ENCODE results near the gene GTF2H4.

GTF2H4 gene

DNA sequence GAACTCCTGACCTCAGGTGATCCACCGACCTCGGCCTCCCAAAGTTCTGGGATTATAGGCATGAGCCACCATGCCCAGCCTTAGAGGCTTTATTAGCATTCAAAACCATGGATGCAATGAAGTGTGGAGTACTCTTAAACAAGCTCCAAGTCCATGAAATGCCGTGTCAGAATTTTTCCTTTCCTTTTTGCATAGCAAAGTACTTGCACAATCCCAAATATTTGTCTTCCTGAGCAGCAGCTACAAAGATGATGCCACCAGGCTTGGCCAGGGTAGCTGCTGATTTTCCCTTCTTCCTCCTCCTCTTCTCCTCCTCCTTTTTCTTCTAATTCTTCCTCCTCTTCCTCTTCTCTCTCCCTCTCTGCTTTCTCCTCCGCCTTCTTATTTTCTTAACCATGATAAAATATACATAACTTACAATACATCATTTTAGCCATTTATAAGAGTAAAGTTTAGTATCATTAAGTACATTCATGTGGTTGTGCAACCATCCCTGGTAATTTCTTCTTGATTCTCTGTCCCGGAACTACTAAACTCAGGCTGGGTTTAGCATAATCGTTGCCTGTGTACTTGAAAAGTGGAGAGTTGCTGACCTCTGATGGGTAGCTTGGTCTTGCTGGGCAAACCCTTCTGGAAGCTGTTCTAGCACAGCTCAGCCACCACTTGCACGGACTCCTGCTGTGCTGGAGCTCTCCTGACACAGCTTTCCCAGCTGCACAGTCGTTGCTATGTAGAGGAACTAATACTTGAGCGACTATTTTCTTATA is 53.1 kb downstream of the GTF2H4 start:
- peak in 1 of 3 experiments; percentile 13 for DNase-seq

DNA sequence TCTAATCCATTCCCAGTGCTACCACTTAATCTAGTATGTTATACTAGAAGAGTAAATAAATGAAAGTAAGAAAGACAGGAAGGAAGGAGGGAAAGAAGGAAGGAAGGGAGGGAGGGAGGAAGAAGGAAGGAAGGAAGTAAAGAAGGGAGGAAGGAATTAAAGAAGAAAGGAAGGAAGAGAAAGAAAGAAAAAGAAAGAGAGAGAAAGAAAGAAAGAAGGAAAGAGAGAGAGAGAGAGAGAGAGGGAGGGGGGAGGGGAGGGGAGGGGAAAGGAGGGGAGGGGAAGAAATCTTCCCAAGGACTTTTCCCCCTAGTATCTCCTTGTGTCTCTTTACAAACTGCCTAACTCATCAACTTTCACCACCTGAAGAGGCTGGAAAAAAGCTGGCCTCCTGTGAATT is 54.7 kb downstream of the GTF2H4 start:
- DNase-seq = no peak

DNA sequence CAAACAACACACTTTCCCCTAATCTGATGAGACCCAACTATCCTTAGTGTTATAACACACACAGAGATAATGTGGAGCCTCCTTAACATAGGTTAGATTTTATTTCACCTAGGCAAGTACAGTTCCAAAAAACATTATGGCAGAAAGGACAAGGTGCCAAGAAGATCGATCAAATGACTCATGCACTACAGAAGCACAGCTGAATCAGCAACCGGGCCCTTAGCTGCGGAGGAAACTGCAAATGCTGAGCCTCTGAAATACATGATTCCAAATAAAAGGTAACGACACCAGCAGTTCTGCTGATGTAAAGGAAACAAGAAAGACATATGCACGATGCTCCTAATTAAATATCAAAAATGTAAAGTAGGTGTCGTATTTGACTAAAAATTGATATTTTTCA is 55.6 kb downstream of the GTF2H4 start:
- DNase-seq = no peak
